ENCODE results near the gene NBEAL2.

NBEAL2 gene

GRCh38 chr3:46952813-46953212 is 26.7 kb upstream of the NBEAL2 start:
- TF ChIP-seq, protein P1, sequence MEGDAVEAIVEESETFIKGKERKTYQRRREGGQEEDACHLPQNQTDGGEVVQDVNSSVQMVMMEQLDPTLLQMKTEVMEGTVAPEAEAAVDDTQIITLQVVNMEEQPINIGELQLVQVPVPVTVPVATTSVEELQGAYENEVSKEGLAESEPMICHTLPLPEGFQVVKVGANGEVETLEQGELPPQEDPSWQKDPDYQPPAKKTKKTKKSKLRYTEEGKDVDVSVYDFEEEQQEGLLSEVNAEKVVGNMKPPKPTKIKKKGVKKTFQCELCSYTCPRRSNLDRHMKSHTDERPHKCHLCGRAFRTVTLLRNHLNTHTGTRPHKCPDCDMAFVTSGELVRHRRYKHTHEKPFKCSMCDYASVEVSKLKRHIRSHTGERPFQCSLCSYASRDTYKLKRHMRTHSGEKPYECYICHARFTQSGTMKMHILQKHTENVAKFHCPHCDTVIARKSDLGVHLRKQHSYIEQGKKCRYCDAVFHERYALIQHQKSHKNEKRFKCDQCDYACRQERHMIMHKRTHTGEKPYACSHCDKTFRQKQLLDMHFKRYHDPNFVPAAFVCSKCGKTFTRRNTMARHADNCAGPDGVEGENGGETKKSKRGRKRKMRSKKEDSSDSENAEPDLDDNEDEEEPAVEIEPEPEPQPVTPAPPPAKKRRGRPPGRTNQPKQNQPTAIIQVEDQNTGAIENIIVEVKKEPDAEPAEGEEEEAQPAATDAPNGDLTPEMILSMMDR (IDR thresholded peaks at IDR 0.05; ENCODE audit: low read depth, low read length) = no peak
- DNase-seq (ENCODE audit: extremely low read depth, low read depth) = no peak

- DNase-seq (ENCODE audit: extremely low read depth, low read depth) = no peak
- TF ChIP-seq, protein P1 (IDR thresholded peaks at IDR 0.05; ENCODE audit: low read depth, low read length) = no peak
Observed at GRCh38 chr3:46953234-46954010, 26.0 kb upstream of the NBEAL2 start.

DNA sequence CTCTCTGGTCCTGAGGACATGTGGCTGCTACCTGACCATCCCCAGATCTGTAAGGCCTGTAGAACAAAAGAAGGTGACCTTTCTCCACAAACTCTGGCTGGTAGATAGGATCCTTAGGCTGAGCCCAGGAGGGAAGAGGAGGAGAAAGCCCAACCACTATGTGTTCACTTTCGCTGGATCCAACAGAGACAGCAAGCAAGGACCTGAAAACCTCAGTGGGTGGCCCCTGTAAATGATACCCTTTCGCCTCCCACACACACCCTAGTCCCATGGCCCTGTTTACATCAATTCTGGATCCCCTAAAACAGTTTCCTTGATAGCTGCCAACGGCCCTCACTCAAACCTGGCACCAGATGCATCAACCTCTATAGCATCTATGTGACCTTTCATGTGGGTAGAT is 25.3 kb upstream of the NBEAL2 start:
- TF ChIP-seq, protein P1 (IDR thresholded peaks at IDR 0.05; ENCODE audit: low read depth, low read length) = no peak
- no peak for DNase-seq (ENCODE audit: extremely low read depth, low read depth)

DNA sequence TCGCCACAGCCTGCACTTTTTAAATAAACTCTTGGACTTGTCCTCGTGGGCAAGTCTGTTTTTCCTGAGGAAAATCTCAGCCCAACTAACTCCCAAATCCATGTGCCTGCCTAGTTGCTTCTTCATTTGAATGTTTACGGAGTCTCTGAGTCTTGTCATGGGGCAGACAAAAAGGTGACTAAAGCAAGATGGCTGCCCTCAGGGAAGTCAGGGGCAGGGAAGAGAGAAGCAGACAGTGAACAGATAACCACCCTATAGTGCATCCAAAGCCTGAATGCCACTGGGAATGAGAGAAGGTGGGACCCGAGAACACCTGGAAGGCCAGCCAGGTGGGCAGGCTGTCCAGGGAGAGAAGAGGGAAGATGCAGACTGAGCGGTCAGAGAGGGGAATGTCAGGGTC is 24.3 kb upstream of the NBEAL2 start:
- TF ChIP-seq, protein P1 (IDR thresholded peaks at IDR 0.05; ENCODE audit: low read depth, low read length) = no peak
- DNase-seq (ENCODE audit: extremely low read depth, low read depth) = no peak

GRCh38 chr3:46955801-46956259 is 23.6 kb upstream of the NBEAL2 start:
- TF ChIP-seq, protein P1 (IDR thresholded peaks at IDR 0.05; ENCODE audit: low read depth, low read length) = no peak
- no peak for DNase-seq (ENCODE audit: extremely low read depth, low read depth)

DNA sequence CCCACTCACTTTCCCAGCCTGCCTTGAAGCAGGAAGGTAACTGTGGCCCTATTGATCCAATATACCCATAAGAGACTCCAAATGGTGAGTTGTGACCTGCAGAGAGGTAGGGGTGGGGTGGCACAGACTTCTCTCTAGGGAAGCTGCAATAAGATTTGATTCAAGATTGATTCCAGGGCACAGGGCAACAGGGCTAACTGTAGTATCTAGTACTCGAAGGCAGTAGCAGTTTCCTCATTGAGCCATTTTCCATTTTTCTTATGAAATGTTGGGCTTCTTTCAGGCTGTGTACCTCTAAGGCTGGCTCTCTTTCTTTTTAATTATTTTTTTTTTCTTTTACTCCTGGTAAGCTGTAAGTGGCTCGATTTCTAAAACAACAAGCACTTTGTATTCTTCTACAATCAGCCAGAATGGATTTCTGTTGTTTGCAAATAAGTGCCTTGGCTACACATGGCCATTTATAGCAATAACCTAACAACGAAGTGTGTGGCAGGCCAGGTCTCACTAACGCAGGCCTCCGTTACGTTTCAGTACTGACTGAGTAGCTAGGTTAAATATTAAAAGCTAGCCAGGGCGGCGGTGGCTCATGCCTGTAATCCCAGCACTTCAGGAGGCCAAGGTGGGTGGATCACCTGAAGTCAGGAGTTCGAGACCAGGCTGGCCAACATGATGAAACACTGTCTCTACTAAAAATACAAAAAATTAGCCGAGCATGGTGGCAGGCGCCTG is 22.2 kb upstream of the NBEAL2 start:
- DNase-seq (ENCODE audit: extremely low read depth, low read depth) = no peak
- TF ChIP-seq, protein P1 (IDR thresholded peaks at IDR 0.05; ENCODE audit: low read depth, low read length) = no peak
